Kidney (tissue), 14 donors: ENCODE data around the gene GALNT9. TPM values are rescaled to one million over a fixed set of nuclear protein-coding genes. Genes with fewer than 3 reads are reported as not detected.

Source experiments
- DNase-seq, 5 donors: peaks; one replicate each; pipeline ENCODE4 v3.0.0-alpha.2; 2013 to 2020
- FAIRE-seq: peaks from 2 replicates; lab custom pipeline; 2012; peaks lifted over from hg19 to GRCh38; lab: Jason Lieb, UNC
- H3K27ac ChIP-seq, 2 donors: one replicate each; pipeline ENCODE4 v1.7.0; 2013; ENCODE audit warnings: low read depth in 2 of 2, low read length in 2 of 2, inconsistent platforms in 1 of 2
- H3K27me3 ChIP-seq: one replicate; pipeline ENCODE4 v1.7.1; 2013; ENCODE audit warnings: low read length, inconsistent platforms; ENCODE audit not compliant: control insufficient read depth, insufficient read depth
- H3K36me3 ChIP-seq, 3 donors: one replicate each; pipeline versions ENCODE4 v1.7.0 to v1.7.1; 2013; ENCODE audit warnings: low read length in 3 of 3, control low read depth in 1 of 3, inconsistent platforms in 1 of 3; ENCODE audit not compliant: insufficient read depth in 3 of 3, control insufficient read depth in 2 of 3
- H3K4me1 ChIP-seq, 3 donors: one replicate each; pipeline versions ENCODE4 v1.7.0 to v1.7.1; 2013; ENCODE audit warnings: low read length in 3 of 3, inconsistent platforms in 1 of 3, low read depth in 1 of 3; ENCODE audit not compliant: control insufficient read depth in 2 of 3, insufficient read depth in 2 of 3
- H3K4me3 ChIP-seq, 3 donors: one replicate each; pipeline versions ENCODE4 v1.7.0 to v1.8.1; 2013; ENCODE audit warnings: low read length in 3 of 3, control low read depth in 1 of 3, inconsistent platforms in 1 of 3
- H3K9ac ChIP-seq, 3 donors: one replicate each; pipeline versions ENCODE4 v1.7.0 to v1.7.1; 2013; ENCODE audit warnings: low read length in 3 of 3, control low read depth in 1 of 3, inconsistent platforms in 1 of 3
- H3K9me3 ChIP-seq, 3 donors: one replicate each; pipeline versions ENCODE4 v1.7.0 to v1.7.1; 2013; ENCODE audit warnings: low read length in 3 of 3, control low read depth in 1 of 3, inconsistent platforms in 1 of 3; ENCODE audit not compliant: control insufficient read depth in 2 of 3, insufficient read depth in 1 of 3
- intact Hi-C: fragments of 100-400 bp; cut with DNase I; formaldehyde crosslinking; loops from one replicate; pipeline ENCODE4 v1.11.1; 2022
- polyA plus RNA-seq: library from polyadenylated mRNA; stranded (reverse); fragments of 350-450 nt; fragmentation: Illumina TruSeq; extraction: RNeasy Lipid Tissue Mini Kit (QIAGEN cat#74804); gene quantifications from one replicate; pipeline ENCODE4 v1.2.3, GENCODE V29; 2014; ENCODE audit warnings: low read depth, low replicate concordance; ENCODE audit not compliant: insufficient read depth
- total RNA-seq: library from RNA; stranded (reverse); fragmentation: NEBNext Ultra II Directional; extraction: Animal tissue kit (Norgen Biotek cat#: 25700); gene quantifications from one replicate; pipeline ENCODE4 v1.2.1, GENCODE V29; 2021
- TF ChIP-seq, protein P1 (sequence below): IDR thresholded peaks from 3 replicates; pipeline ENCODE4 v1.5.1; 2012; ENCODE audit warnings: mild to moderate bottlenecking, moderate library complexity, borderline replicate concordance; ENCODE audit not compliant: insufficient read depth; ENCODE audit errors: extremely low read depth
- donor health status: control.
- donor health status: control.
- donor health status: control.
- donor health status: control.
- donor health status: control.
- donor health status: DM: yes; HTN: yes; CAD: no.
- donor health status: Normal renal cell carcinoma (clear cell type).

GALNT9 gene
- total and polyA plus RNA-seq, 2 donors from 2014 or later = 4.8 to 20.7 TPM

DNA sequence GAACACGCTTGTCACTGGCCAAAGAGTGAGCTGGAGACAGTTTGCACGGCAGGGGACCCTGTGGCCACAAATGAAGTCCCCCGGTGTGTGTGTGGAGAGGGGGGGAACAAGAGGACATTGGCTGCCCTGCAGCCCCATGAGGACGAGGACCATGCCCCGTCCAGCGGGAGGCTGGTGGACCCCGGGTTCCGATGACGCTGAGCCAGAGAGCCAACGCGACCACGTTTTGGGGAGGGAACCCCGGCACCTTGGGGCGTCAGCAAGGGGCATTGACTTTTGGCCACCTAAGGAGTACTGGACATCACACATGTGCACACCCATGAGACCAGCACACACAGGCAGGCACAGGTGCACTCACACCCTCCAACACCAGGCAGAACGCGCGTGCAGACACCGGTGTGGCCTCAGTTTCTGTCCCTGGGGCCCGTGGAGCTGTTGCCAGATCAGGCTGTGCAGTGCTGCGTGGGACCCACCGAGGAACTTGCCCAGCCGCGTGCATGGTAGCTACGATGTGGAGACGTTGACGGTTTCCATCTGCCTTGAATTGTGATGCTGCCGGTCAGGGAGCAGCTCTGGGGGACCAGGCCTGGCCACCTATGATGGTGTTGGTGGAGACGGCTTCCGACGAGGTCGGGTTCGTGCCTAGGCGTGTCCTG is 158.6 kb downstream of the GALNT9 start:
- no peaks in the 10 kb centered on the region for H3K36me3 ChIP-seq
- TF ChIP-seq, protein P1, sequence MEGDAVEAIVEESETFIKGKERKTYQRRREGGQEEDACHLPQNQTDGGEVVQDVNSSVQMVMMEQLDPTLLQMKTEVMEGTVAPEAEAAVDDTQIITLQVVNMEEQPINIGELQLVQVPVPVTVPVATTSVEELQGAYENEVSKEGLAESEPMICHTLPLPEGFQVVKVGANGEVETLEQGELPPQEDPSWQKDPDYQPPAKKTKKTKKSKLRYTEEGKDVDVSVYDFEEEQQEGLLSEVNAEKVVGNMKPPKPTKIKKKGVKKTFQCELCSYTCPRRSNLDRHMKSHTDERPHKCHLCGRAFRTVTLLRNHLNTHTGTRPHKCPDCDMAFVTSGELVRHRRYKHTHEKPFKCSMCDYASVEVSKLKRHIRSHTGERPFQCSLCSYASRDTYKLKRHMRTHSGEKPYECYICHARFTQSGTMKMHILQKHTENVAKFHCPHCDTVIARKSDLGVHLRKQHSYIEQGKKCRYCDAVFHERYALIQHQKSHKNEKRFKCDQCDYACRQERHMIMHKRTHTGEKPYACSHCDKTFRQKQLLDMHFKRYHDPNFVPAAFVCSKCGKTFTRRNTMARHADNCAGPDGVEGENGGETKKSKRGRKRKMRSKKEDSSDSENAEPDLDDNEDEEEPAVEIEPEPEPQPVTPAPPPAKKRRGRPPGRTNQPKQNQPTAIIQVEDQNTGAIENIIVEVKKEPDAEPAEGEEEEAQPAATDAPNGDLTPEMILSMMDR = no peak
- DNase-seq (peak in 1 of 5 donors; percentile 69), FAIRE-seq (no peak)
- intact Hi-C loops = no loop called here
- no peaks in the 10 kb centered on the region for H3K9me3 ChIP-seq
- H3K4me3 ChIP-seq = no peak overlapping the region
- H3K4me1 ChIP-seq = no peaks in the 10 kb centered on the region
- H3K9ac ChIP-seq = no peak overlapping the region
- no peak overlapping the region for H3K27ac ChIP-seq
- H3K27me3 ChIP-seq = no peaks in the 10 kb centered on the region

DNA sequence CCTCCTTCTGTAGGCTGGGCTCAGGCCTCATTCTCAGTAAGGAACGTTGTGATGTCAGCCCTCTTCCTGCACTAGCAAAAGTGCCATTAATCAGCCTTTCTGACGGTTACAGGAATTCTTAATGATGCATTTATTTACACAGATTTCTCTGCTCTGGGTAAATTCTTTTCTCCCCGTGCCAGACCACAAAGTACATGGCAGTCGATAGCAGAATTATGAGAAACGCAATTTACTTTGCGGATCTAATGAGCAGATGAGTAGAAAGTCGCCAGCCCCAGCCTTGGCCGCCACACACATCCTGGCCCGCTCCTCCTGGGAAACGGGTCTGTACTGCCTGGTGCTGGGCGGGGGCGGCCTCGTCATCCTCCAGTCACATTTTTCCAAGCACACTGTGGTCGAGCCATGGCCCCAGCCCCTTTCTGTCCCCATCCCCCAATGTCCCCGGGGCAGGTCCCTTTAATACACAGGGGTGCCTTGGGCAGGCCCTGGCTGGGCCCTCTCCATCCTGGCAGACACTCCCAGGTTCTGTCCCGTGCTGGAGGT is 159.2 kb downstream of the GALNT9 start:
- no peaks in the 10 kb centered on the region for H3K36me3 ChIP-seq
- H3K27me3 ChIP-seq = no peaks in the 10 kb centered on the region
- H3K9me3 ChIP-seq = no peaks in the 10 kb centered on the region
- intact Hi-C loops = no loop called here
- DNase-seq (peak in 4 of 5 donors; percentile 33 to 82 (median 69)), FAIRE-seq (no peak)
- no peak overlapping the region for H3K27ac ChIP-seq
- no peaks in the 10 kb centered on the region for H3K4me1 ChIP-seq
- no peak overlapping the region for H3K9ac ChIP-seq
- H3K4me3 ChIP-seq = no peak overlapping the region
- TF ChIP-seq, protein P1 = no peak

DNA sequence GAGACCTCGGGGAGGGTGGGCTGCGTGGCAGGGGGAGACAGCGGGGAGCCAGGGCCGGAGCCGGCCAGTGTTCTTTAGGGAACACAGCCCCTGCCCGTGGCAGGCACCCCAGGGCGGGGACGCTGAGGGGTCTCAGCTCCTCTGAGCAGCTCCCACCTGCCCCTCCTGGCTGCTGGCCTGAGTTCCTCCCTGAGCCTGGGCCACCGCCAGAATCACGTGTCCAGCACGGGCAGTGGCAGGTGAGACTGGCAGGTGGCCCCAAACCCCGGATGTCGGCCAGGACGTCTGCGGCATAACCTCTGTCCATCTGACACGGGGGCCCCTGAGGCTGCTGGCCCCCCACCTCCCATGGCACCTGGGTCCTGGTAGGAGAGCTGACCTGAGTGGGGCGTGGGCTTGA is 160.0 kb downstream of the GALNT9 start:
- no peaks in the 10 kb centered on the region for H3K4me1 ChIP-seq
- DNase-seq (peak in 2 of 5 donors; percentile 55 to 77), FAIRE-seq (no peak)
- TF ChIP-seq, protein P1 = no peak
- H3K36me3 ChIP-seq = no peaks in the 10 kb centered on the region
- H3K9ac ChIP-seq = no peak overlapping the region
- H3K9me3 ChIP-seq = no peaks in the 10 kb centered on the region
- intact Hi-C loops = no loop called here
- H3K27ac ChIP-seq = no peak overlapping the region
- no peak overlapping the region for H3K4me3 ChIP-seq
- H3K27me3 ChIP-seq = no peaks in the 10 kb centered on the region
